Testis (tissue), 3 donors: ENCODE data around the gene NAA20. TPM values are rescaled to one million over a fixed set of nuclear protein-coding genes. Genes with fewer than 3 reads are reported as not detected.

ENCODE experiments used
- DNase-seq: peaks from one replicate; pipeline ENCODE4 v3.0.0-alpha.2; 2019
- H3K27ac ChIP-seq, 2 donors: fragments of 200-600 bp; sonication (generic); one replicate each; pipeline ENCODE4 v1.5.1; 2019
- H3K27me3 ChIP-seq: fragments of 200-600 bp; sonication (generic); one replicate; pipeline ENCODE4 v1.5.1; 2019
- H3K36me3 ChIP-seq: fragments of 200-600 bp; sonication (generic); one replicate; pipeline ENCODE4 v1.5.1; 2017; ENCODE audit warnings: low read depth; ENCODE audit errors: missing control alignments
- H3K4me1 ChIP-seq: fragments of 200-600 bp; sonication (generic); one replicate; pipeline ENCODE4 v1.5.1; 2019
- H3K4me3 ChIP-seq, 2 donors: fragments of 200-600 bp; sonication (generic); one replicate each; pipeline ENCODE4 v1.5.1; 2017 to 2019
- H3K9me3 ChIP-seq: fragments of 200-600 bp; sonication (generic); one replicate; pipeline ENCODE4 v1.5.1; 2017
- POLR2A ChIP-seq: fragments of 450-650 bp; IDR thresholded peaks from one replicate; pipeline ENCODE4 v1.6.1; 2017; ENCODE audit warnings: antibody characterized with exemption, mild to moderate bottlenecking, moderate library complexity
- WGBS, 2 donors: methylation state at CpG; one replicate each; pipeline ENCODE4 v1.1.5; 2018; 5-methylcytosine and 5-hydroxymethylcytosine counted together
- intact Hi-C: fragments of 100-400 bp; cut with DNase I; formaldehyde crosslinking; loops from one replicate; pipeline ENCODE4 v1.15.1; 2023; ENCODE audit warnings: low total_unique reads
- polyA plus RNA-seq: library from polyadenylated mRNA; stranded (reverse); fragments of 350-450 nt; fragmentation: Illumina TruSeq; extraction: RNeasy Lipid Tissue Mini Kit (QIAGEN cat#74804); gene quantifications from one replicate; pipeline ENCODE4 v1.2.3, GENCODE V29; 2014; ENCODE audit warnings: low read depth, low replicate concordance; ENCODE audit not compliant: insufficient read depth
- total RNA-seq, 2 donors: library from RNA; depleted of rRNA; stranded (reverse); fragments of >200 nt; gene quantifications; one replicate each; pipeline ENCODE4 v1.2.3, GENCODE V29; 2016
- TF ChIP-seq, protein P1 (sequence below), 3 experiments: fragments of 450-650 bp in 2 of 3; fragments of 200-600 bp in 1 of 3; sonication (generic) in 1 of 3; IDR thresholded peaks; one replicate each; pipeline ENCODE4 v1.5.1; 2016 to 2019; ENCODE audit warnings: antibody characterized with exemption in 3 of 3, mild to moderate bottlenecking in 2 of 3, moderate library complexity in 1 of 3

Gene NAA20
- total and polyA plus RNA-seq, 3 donors from 2014 or later = 41.3 to 176 (median 53.9) TPM

DNA sequence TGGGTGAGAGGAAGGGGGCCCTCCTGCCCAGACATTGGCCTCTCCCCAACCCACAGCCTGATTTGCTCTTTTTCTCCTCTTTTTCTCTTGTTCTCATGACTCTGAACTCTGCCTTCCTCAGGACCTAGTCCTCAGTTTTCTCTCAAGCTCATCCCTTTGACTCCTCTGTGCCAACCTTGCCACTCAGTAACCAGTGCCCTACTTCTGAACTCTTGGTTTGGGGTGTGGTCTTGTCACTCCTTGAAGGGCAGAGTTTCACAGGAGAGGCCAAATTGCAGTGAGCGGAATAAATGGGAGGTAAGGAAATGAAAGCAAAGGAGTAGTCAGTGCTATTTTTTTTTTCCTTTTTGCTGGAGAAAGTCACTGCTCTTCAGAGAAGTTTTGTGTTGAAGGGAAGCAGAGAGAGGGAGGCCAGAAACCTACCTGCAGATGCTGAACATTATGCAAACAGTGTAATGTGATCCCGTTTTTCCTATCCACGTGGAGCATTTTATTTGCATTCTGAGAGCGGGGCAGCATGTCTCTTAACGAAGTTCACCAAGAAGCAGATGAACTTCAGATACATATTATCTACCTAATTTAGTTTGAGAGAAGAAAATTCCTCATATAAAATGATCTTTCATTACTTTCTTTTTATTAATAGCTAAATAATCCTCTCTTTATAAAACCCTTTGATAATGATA, 62.1 kb downstream of the NAA20 start:
- Histone ChIP-seq H3K36me3 (no peaks in the 10 kb centered on the region), H3K9me3 (no peaks in the 10 kb centered on the region), H3K27ac (no peak overlapping the region), H3K27me3 (no peaks in the 10 kb centered on the region), H3K4me1 (peaks cover 3% of the 10 kb centered on the region), H3K4me3 (no peak overlapping the region)
- TF ChIP-seq POLR2A = no peak
- TF ChIP-seq, protein P1, sequence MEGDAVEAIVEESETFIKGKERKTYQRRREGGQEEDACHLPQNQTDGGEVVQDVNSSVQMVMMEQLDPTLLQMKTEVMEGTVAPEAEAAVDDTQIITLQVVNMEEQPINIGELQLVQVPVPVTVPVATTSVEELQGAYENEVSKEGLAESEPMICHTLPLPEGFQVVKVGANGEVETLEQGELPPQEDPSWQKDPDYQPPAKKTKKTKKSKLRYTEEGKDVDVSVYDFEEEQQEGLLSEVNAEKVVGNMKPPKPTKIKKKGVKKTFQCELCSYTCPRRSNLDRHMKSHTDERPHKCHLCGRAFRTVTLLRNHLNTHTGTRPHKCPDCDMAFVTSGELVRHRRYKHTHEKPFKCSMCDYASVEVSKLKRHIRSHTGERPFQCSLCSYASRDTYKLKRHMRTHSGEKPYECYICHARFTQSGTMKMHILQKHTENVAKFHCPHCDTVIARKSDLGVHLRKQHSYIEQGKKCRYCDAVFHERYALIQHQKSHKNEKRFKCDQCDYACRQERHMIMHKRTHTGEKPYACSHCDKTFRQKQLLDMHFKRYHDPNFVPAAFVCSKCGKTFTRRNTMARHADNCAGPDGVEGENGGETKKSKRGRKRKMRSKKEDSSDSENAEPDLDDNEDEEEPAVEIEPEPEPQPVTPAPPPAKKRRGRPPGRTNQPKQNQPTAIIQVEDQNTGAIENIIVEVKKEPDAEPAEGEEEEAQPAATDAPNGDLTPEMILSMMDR (IDR thresholded peaks at IDR 0.05) = no peak
- WGBS, 2 donors = 71 to 73% methylated on average over 5 of the region's 5 CpGs
- intact Hi-C loops = no loop called here
- DNase-seq = no peak

Other genes with a start within 250 kb of the NAA20 start
- gene CRNKL1, start 35.1 kb downstream of the NAA20 start, total RNA-seq = 10 to 100 TPM; 26.3 to 26.9 TPM
- gene CRNKL1, start 35.1 kb downstream of the NAA20 start, polyA plus RNA-seq = 22.1 TPM
- gene CFAP61, start 35.2 kb downstream of the NAA20 start, total RNA-seq = 10 to 100 TPM; 21.4 to 27.3 TPM
- gene CFAP61, start 35.2 kb downstream of the NAA20 start, polyA plus RNA-seq = 76.0 TPM